Measurements from ENCODE around the gene PRRC2C.

Gene PRRC2C

GRCh38 chr1:171641076-171641864 lies 155.9 kb downstream of the PRRC2C start:
- DNase-seq = no peak

- DNase-seq = no peak
Observed at GRCh38 chr1:171642197-171642596, 156.9 kb downstream of the PRRC2C start.

Data from cerebellar nuclear complex (tissue), 1 donor.